RWPE1 (cell line): ENCODE data around the gene CLEC10A.

Experiments
- CTCF ChIA-PET: fragments of 350-600 bp; sonication (Branson Sonifier 250); formaldehyde crosslinking; extraction: SDS; loops from one replicate; lab custom pipeline; 2021; lab: Yijun Ruan, JAX
- POLR2A ChIA-PET: fragments of 400-600 bp; formaldehyde crosslinking; extraction: SDS; loops from one replicate; lab custom pipeline; 2020; ENCODE audit warnings: antibody characterized with exemption; ENCODE audit not compliant: low non-redundant PET; lab: Yijun Ruan, JAX
- DNase-seq: peaks from one replicate; pipeline ENCODE4 v3.0.0; 2012; ENCODE audit warnings: low spot score
- H3K27ac ChIP-seq: fragments of 450-650 bp; 2 replicates; pipeline ENCODE4 v1.5.1; 2017
- CTCF ChIP-seq: fragments of 450-650 bp; conservative IDR thresholded peaks from 2 replicates; pipeline ENCODE4 v1.5.1; 2017; ENCODE audit warnings: low read depth, mild to moderate bottlenecking

The CLEC10A gene

GRCh38 chr17:7083592-7083991 is 3.5 kb upstream of the CLEC10A start:
- H3K27ac ChIP-seq, result no peak overlapping the region
- ChIA-PET CTCF (no interaction called here), POLR2A (no interaction called here)
- DNase-seq, result no peak
- no peak for TF ChIP-seq CTCF

- POLR2A ChIA-PET, result no interaction called here
Measured at GRCh38 chr17:7081341-7082062, 1.5 kb upstream of the CLEC10A start.

GRCh38 chr17:7080456-7081041 is 498 bp upstream of the CLEC10A start:
- DNase-seq, result no peak
- CTCF ChIA-PET, result no interaction called here
- POLR2A ChIA-PET, result no interaction called here
- TF ChIP-seq CTCF, result no peak
- no peak overlapping the region for H3K27ac ChIP-seq

More at GRCh38 chr17:7081341-7082062, 1.5 kb upstream of the CLEC10A start:
- DNase-seq, result no peak
- no peak for TF ChIP-seq CTCF
- H3K27ac ChIP-seq, result no peak overlapping the region
- CTCF ChIA-PET, result interaction anchor here (0.6 kb wide), 1 partner anchor 179 kb away, joined by 5 read pairs; no protein-coding TSS in a partner anchor

DNA sequence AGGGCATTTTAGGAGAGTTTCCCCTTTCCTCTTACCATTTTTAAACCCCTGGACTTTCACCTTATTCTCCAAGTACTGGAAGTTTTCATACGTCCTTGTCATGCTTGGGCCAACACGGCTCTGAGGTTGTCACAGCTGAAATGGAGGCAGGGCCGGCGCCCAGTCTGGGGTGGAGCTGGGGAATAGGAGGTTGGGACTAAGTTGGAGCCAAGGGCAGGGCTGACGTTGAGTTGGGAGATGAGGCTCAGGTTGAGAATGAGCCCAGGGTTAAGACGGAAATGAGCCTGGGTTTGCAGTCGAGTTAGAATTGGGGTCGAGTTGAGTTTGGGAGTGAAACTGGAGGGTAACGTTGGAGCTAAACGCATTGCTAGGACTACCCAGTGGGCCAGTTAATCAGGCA is 1.3 kb downstream of the CLEC10A start:
- ChIA-PET CTCF (no interaction called here), POLR2A (no interaction called here)
- H3K27ac ChIP-seq, result no peak overlapping the region
- no peak for DNase-seq
- no peak for TF ChIP-seq CTCF

DNA sequence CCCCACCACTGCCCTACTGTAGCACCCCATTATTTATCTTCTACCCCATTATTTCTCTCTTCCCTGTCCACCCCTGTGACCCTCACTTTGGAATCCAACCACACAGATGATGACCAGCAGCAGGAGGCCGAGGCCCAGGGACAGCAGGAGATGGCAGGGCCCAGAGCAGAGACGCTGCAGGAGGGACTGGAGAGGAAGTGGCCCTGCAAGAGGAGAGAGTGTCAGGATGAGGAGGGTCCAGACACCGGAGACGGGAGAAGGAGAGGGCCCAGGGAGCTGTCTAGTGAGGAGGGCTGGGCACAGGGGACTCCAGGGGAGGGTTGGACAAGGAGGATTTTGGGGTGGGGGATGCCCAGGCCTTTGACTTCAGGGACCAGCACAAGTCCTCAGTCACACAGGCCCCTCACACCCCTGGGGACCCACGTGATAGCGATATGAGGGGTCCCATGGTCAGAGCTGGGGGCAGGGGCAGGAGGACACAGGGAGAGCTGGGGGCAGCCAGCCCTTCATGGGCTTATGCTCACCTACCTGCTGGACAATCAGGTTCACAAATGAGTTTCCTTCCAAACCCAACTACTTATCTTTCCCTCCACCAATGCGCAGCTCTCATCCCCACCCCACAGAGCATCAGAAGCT is 2.0 kb downstream of the CLEC10A start:
- CTCF ChIA-PET, result interaction anchor here (0.5 kb wide), 1 partner anchor 1870 kb away, joined by 3 read pairs; no protein-coding TSS in a partner anchor
- no peak for TF ChIP-seq CTCF
- no peak for DNase-seq
- H3K27ac ChIP-seq, result no peak overlapping the region
- POLR2A ChIA-PET, result no interaction called here

GRCh38 chr17:7074931-7075330 is 5.1 kb downstream of the CLEC10A start:
- no peak for TF ChIP-seq CTCF
- POLR2A ChIA-PET, result no interaction called here
- no peak for DNase-seq
- H3K27ac ChIP-seq, result no peak overlapping the region
- CTCF ChIA-PET, result interaction anchor here (0.6 kb wide), 2 partner anchors 38 to 135 kb away, joined by 3 to 7 read pairs; no protein-coding TSS in a partner anchor
